ENCODE measurements around the gene ZBTB16. TPM values are rescaled to one million over a fixed set of nuclear protein-coding genes. Genes with fewer than 3 reads are reported as not detected.

The ZBTB16 gene
- polyA plus RNA-seq, 1 donor from 2014 or later: 0.45 TPM

GRCh38 chr11:114141863-114142580, 82.5 kb downstream of the ZBTB16 start:
- no peak overlapping the region for H3K27ac ChIP-seq (ENCODE audit: low read length)
- H4K20me1 ChIP-seq (ENCODE audit: insufficient read depth): no peaks in the 10 kb centered on the region

GRCh38 chr11:114142707-114143106, 83.2 kb downstream of the ZBTB16 start:
- no peak overlapping the region for H3K4me3 ChIP-seq (ENCODE audit: low read length)
- no peak overlapping the region for H3K27ac ChIP-seq (ENCODE audit: low read length)
- H4K20me1 ChIP-seq (ENCODE audit: insufficient read depth): no peaks in the 10 kb centered on the region
- H3K9ac ChIP-seq (ENCODE audit: low read length): no peak overlapping the region
- H3K4me2 ChIP-seq (ENCODE audit: low read length): no peak overlapping the region
- H3K79me2 ChIP-seq (replicated peaks; ENCODE audit: insufficient read depth, low read length): no peaks in the 10 kb centered on the region
- no peak overlapping the region for H2AFZ ChIP-seq (ENCODE audit: low read depth, low read length)
- no peaks in the 10 kb centered on the region for H3K36me3 ChIP-seq (ENCODE audit: insufficient read depth, low read length)
- no peaks in the 10 kb centered on the region for H3K27me3 ChIP-seq (ENCODE audit: insufficient read depth, low read depth, low read length)
- no peaks in the 10 kb centered on the region for H3K9me2 ChIP-seq (ENCODE audit: insufficient read depth, low read length)
- no peak for TF ChIP-seq CTCF (IDR thresholded peaks at IDR 0.05; ENCODE audit: poor library complexity, severe bottlenecking)
- TF ChIP-seq EP300 (conservative IDR thresholded peaks at IDR 0.05; ENCODE audit: poor library complexity, severe bottlenecking): no peak
- no peak for TF ChIP-seq REST (IDR thresholded peaks at IDR 0.05; ENCODE audit: borderline replicate concordance)
- no peak for TF ChIP-seq RAD21 (conservative IDR thresholded peaks at IDR 0.05)
- no peak for TF ChIP-seq TAF1 (IDR thresholded peaks at IDR 0.05; ENCODE audit: low read depth)
- TF ChIP-seq EZH2 (IDR thresholded peaks at IDR 0.05; ENCODE audit: borderline replicate concordance, insufficient read depth, low read length, poor library complexity, severe bottlenecking): no peak
- TF ChIP-seq POLR2AphosphoS5 (IDR thresholded peaks at IDR 0.05): no peak
- TF ChIP-seq SMC3 (conservative IDR thresholded peaks at IDR 0.05; ENCODE audit: poor library complexity): no peak
- no peak for TF ChIP-seq MXI1 (conservative IDR thresholded peaks at IDR 0.05; ENCODE audit: poor library complexity, severe bottlenecking)
- no peaks in the 10 kb centered on the region for H3K9me3 ChIP-seq (ENCODE audit: low read length)
- H3F3A ChIP-seq (ENCODE audit: insufficient read depth, low read length, poor library complexity, severe bottlenecking): no peaks in the 10 kb centered on the region

More at GRCh38 chr11:114141863-114142580, 82.5 kb downstream of the ZBTB16 start:
- no peak for TF ChIP-seq RAD21 (conservative IDR thresholded peaks at IDR 0.05)
- TF ChIP-seq MXI1 (conservative IDR thresholded peaks at IDR 0.05; ENCODE audit: poor library complexity, severe bottlenecking): no peak
- Histone ChIP-seq H3K79me2 (replicated peaks; ENCODE audit: insufficient read depth, low read length) (no peaks in the 10 kb centered on the region), H3K9ac (ENCODE audit: low read length) (no peak overlapping the region), H2AFZ (ENCODE audit: low read depth, low read length) (no peak overlapping the region), H3K9me3 (ENCODE audit: low read length) (no peaks in the 10 kb centered on the region), H3K9me2 (ENCODE audit: insufficient read depth, low read length) (no peaks in the 10 kb centered on the region), H3K36me3 (ENCODE audit: insufficient read depth, low read length) (no peaks in the 10 kb centered on the region), H3K4me3 (ENCODE audit: low read length) (no peak overlapping the region), H3F3A (ENCODE audit: insufficient read depth, low read length, poor library complexity, severe bottlenecking) (no peaks in the 10 kb centered on the region), H3K4me2 (ENCODE audit: low read length) (no peak overlapping the region), H3K27me3 (ENCODE audit: insufficient read depth, low read depth, low read length) (no peaks in the 10 kb centered on the region)
